Sigmoid colon (tissue), 7 donors: ENCODE results near the gene DNM2. TPM values are rescaled to one million over a fixed set of nuclear protein-coding genes. Genes with fewer than 3 reads are reported as not detected.

ENCODE experiments used
- DNase-seq: peaks from one replicate; pipeline ENCODE4 v3.0.0-alpha.2; 2019
- H3K27ac ChIP-seq, 4 donors: fragments of 200-600 bp; sonication (generic); one replicate each; pipeline ENCODE4 v1.5.1; 2016 to 2019; ENCODE audit warnings: mild to moderate bottlenecking in 1 of 4
- H3K27me3 ChIP-seq, 3 donors: fragments of 200-600 bp; sonication (generic); one replicate each; pipeline ENCODE4 v1.5.1; 2019; ENCODE audit warnings: mild to moderate bottlenecking in 1 of 3
- H3K36me3 ChIP-seq, 4 donors: fragments of 200-600 bp; sonication (generic); one replicate each; pipeline ENCODE4 v1.5.1; 2016 to 2019
- H3K4me1 ChIP-seq, 4 donors: fragments of 200-600 bp; sonication (generic); one replicate each; pipeline ENCODE4 v1.5.1; 2017 to 2019
- H3K4me3 ChIP-seq, 4 donors: fragments of 200-600 bp; sonication (generic); one replicate each; pipeline ENCODE4 v1.5.1; 2017 to 2019; ENCODE audit warnings: mild to moderate bottlenecking in 2 of 4, moderate library complexity in 1 of 4
- H3K9me3 ChIP-seq, 4 donors: fragments of 200-600 bp in 3 of 4; sonication (generic) in 3 of 4; one replicate each; pipeline versions ENCODE4 v1.5.1 to v1.6.1; 2013 to 2019
- CTCF ChIP-seq, 4 experiments: fragments of 450-650 bp in 3 of 4; fragments of 200-600 bp in 1 of 4; IDR thresholded peaks; one replicate each; pipeline ENCODE4 v1.5.1; 2016 to 2019; ENCODE audit warnings: antibody characterized with exemption in 4 of 4, mild to moderate bottlenecking in 3 of 4, moderate library complexity in 2 of 4
- EP300 ChIP-seq, 4 donors: sonication (generic); formaldehyde crosslinking; IDR thresholded peaks; one replicate each; pipeline ENCODE4 v1.6.1; 2017; ENCODE audit warnings: antibody characterized with exemption in 4 of 4
- POLR2A ChIP-seq, 2 donors: fragments of 450-650 bp; IDR thresholded peaks; one replicate each; pipeline ENCODE4 v1.6.1; 2016; ENCODE audit warnings: antibody characterized with exemption in 2 of 2, mild to moderate bottlenecking in 2 of 2, moderate library complexity in 2 of 2
- POLR2AphosphoS5 ChIP-seq, 4 donors: sonication (generic); formaldehyde crosslinking; IDR thresholded peaks; one replicate each; pipeline ENCODE4 v1.6.1; 2017; ENCODE audit warnings: antibody characterized with exemption in 4 of 4
- WGBS, 2 donors: extraction: QIAGEN DNeasy Blood & Tissue Kit; methylation state at CpG; one replicate each; pipeline ENCODE4 v1.1.7; 2013; 5-methylcytosine and 5-hydroxymethylcytosine counted together
- intact Hi-C: fragments of 100-400 bp; cut with DNase I; formaldehyde crosslinking; loops from one replicate; pipeline ENCODE4 v1.15.1; 2023
- polyA plus RNA-seq, 3 donors: library from polyadenylated mRNA; stranded (reverse); fragments of 200-250 nt; gene quantifications; one replicate each; pipeline ENCODE4 v1.2.3, GENCODE V29; 2013
- total RNA-seq, 4 donors: library from RNA; depleted of rRNA; stranded (reverse); fragments of >200 nt; gene quantifications; one replicate each; pipeline ENCODE4 v1.1.0, GENCODE V29; 2016
- donor health status: healthy with polysubstance abuse.
- donor health status: Bipolar disorder and iron deficiency.
- donor health status: healthy.

The DNM2 gene
- total and polyA plus RNA-seq, 7 donors: 53.2 to 326 (median 96.7) TPM

DNA sequence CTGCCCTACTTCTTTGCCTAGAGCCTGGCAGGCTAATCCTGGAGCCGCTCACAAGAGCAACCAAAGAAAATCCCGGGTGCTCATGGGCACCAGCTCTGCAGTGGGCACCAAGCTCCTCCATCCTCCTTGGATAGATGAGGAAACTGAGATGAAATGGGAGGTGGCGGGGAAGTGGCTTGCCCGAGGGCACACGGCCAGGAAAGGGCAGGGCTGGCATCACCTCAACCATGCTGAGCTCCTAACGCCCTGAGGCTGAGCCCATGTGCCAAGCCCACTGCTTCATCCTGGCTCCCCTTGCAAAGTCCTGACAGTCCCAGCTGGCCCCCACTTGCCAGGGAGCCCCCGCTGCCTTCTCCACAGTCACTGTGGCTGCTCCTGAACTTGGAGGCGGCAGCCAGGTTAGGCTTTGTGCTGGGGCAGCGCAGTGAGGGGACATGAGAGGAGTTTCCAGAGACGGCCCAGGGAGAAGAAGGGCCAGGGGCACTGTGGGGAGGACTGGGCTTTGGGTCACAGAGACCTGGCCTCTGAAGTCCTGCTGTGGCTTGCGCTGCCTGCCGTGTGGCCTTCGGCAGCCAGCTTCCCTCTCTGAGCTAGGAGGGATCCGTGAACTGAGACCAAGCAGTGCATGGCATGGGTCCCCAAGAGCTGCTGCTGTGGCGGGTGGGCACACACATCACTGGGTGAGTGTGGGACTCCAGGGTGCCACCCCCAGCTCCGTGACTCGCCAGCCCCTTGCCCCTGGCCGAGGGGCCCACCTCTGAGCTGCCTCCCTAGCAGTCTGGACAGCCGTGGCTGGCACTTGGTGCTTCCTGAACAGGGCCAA is 100.6 kb downstream of the DNM2 start:
- no peak for TF ChIP-seq POLR2AphosphoS5 (IDR thresholded peaks at IDR 0.05)
- no peak for TF ChIP-seq CTCF (IDR thresholded peaks at IDR 0.05)
- no peak for TF ChIP-seq EP300 (IDR thresholded peaks at IDR 0.05)
- TF ChIP-seq POLR2A (IDR thresholded peaks at IDR 0.05): no peak
- Histone ChIP-seq H3K9me3 (no peaks in the 10 kb centered on the region), H3K4me1 (peaks cover 0 to 27% (median 13%) of the 10 kb centered on the region in 4 donors), H3K27me3 (no peaks in the 10 kb centered on the region), H3K27ac (peak overlapping the region; percentile 71 to 79 (median 75)), H3K36me3 (peaks cover 16 to 65% (median 26%) of the 10 kb centered on the region in 4 donors), H3K4me3 (peak overlapping the region in 3 of 4 donors; percentile 34 to 44 (median 40))
- 90 to 93% methylated on average over 19 of the region's 19 CpGs for WGBS, 2 donors
- DNase-seq: no peak
- intact Hi-C loops: no loop called here

DNA sequence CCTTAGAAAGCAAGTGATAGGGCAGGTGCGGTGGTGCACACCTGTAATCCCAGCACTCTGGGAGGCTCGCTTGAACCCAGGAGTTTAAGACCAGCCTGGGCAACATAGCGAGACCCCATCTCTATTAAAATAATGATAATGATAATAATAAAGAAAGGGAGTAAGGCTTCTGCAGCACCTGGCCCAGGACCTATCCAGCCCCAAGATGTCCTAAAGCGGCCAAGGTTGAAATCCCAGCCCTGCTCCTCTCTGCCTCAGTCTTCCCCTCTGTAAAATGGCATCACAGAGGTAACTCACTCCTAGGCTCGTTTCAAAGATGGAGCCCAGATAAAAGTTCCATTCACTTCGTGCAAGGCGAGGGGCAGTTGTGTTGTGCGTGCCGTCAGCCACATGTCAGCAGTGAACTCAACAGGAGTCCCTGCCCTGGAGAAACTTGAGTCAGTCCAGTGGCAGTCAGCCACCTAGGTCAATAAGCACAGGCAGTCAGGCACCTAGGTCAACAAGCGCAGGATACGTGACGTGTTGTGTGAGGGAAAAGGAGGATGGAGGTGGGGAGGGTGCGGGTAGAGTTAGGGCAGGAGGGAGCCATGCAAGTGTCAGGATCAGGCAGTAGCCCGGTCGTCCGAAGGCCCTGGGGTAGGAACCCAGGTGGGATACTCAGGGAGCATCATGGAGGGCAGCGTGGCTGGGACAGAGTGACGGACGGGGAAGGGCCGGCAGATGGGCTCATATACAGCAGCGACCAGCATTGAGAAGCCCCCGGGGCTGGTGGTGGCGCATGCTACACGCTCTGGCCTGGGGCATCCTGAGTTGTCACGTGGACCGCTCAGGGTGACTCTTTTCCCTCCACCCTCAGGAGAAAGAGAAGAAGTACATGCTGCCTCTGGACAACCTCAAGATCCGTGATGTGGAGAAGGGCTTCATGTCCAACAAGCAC is 101.5 kb downstream of the DNM2 start:
- H3K4me3 ChIP-seq: no peak overlapping the region
- no peaks in the 10 kb centered on the region for H3K27me3 ChIP-seq
- intact Hi-C loops: no loop called here
- peak overlapping the region in 2 of 4 donors; percentile 71 to 72 for H3K27ac ChIP-seq
- WGBS, 2 donors: 96 to 97% methylated on average over 27 of the region's 27 CpGs
- peaks cover 22 to 69% (median 34%) of the 10 kb centered on the region in 4 donors for H3K36me3 ChIP-seq
- no peak for DNase-seq
- H3K4me1 ChIP-seq: peaks cover 0 to 22% (median 13%) of the 10 kb centered on the region in 4 donors
- TF ChIP-seq EP300 (IDR thresholded peaks at IDR 0.05): no peak
- TF ChIP-seq POLR2AphosphoS5 (IDR thresholded peaks at IDR 0.05): no peak
- TF ChIP-seq POLR2A (IDR thresholded peaks at IDR 0.05): no peak
- no peak for TF ChIP-seq CTCF (IDR thresholded peaks at IDR 0.05)
- no peaks in the 10 kb centered on the region for H3K9me3 ChIP-seq

- TF ChIP-seq POLR2AphosphoS5 (IDR thresholded peaks at IDR 0.05) (no peak), EP300 (IDR thresholded peaks at IDR 0.05) (no peak), POLR2A (IDR thresholded peaks at IDR 0.05) (no peak), CTCF (IDR thresholded peaks at IDR 0.05) (no peak)
- H3K4me1 ChIP-seq: peaks cover 0 to 22% (median 13%) of the 10 kb centered on the region in 4 donors
- no peak overlapping the region for H3K4me3 ChIP-seq
- 92 to 94% methylated on average over 7 of the region's 7 CpGs for WGBS, 2 donors
- H3K27me3 ChIP-seq: no peaks in the 10 kb centered on the region
- DNase-seq: no peak
- intact Hi-C loops: no loop called here
- peaks cover 30 to 69% (median 39%) of the 10 kb centered on the region in 4 donors for H3K36me3 ChIP-seq
- H3K27ac ChIP-seq: no peak overlapping the region
- no peaks in the 10 kb centered on the region for H3K9me3 ChIP-seq
These were observed 102.3 kb downstream of the DNM2 start for GRCh38 chr19:10820173-10820572.

DNA sequence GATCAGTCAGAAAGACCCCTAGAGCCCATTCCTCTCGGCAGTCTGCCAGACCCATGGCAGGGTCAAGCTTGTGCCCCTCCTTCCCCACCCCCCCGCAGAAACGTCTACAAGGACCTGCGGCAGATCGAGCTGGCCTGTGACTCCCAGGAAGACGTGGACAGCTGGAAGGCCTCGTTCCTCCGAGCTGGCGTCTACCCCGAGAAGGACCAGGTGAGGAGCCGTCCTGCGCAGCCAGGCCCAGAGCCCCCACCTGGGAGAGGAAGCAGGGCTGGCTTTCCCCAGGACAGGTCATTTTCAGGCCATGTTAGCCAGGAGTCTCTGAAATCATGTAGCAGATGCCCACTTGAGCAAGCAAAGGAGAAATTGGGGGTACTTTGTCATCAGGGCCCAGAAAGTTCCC is 105.8 kb downstream of the DNM2 start:
- 94 to 95% methylated on average over 12 of the region's 12 CpGs for WGBS, 2 donors
- peaks cover 37 to 93% (median 58%) of the 10 kb centered on the region in 4 donors for H3K36me3 ChIP-seq

More for the DNA sequence above, 105.8 kb downstream of the DNM2 start:
- no peak overlapping the region for H3K4me3 ChIP-seq
- H3K4me1 ChIP-seq: no peaks in the 10 kb centered on the region
- TF ChIP-seq POLR2A (IDR thresholded peaks at IDR 0.05) (no peak), POLR2AphosphoS5 (IDR thresholded peaks at IDR 0.05) (no peak), EP300 (IDR thresholded peaks at IDR 0.05) (no peak), CTCF (IDR thresholded peaks at IDR 0.05) (no peak)
- no peak overlapping the region for H3K27ac ChIP-seq
- no peak for DNase-seq
- no peaks in the 10 kb centered on the region for H3K27me3 ChIP-seq
- intact Hi-C loops: no loop called here
- no peaks in the 10 kb centered on the region for H3K9me3 ChIP-seq
